Body of pancreas (tissue), 4 donors: Measurements from ENCODE around the gene OBP2A. TPM values are rescaled to one million over a fixed set of nuclear protein-coding genes. Genes with fewer than 3 reads are reported as not detected.

Experiments used
- ATAC-seq: fragments of 150-250 bp; one replicate; pipeline ENCODE4 v1.9.1; 2016
- DNase-seq, 4 donors: peaks; one replicate each; pipeline ENCODE4 v3.0.0-alpha.2; 2019
- H3K27ac ChIP-seq, 4 donors: fragments of 200-600 bp; sonication (generic); 1 replicate in 3 of 4; 2 replicates in 1 of 4; pipeline versions ENCODE4 v1.5.1 to v1.6.1; 2016 to 2019; ENCODE audit warnings: mild to moderate bottlenecking in 1 of 4, mixed read lengths in 1 of 4, moderate library complexity in 1 of 4
- H3K27me3 ChIP-seq, 2 donors: fragments of 200-600 bp; sonication (generic); one replicate each; pipeline ENCODE4 v1.6.0; 2016; ENCODE audit warnings: mild to moderate bottlenecking in 1 of 2
- H3K36me3 ChIP-seq, 2 donors: fragments of 200-600 bp; sonication (generic); replicated peaks in 1 of 2; 2 replicates each; pipeline ENCODE4 v1.5.1; 2016; ENCODE audit warnings: low read depth in 2 of 2; ENCODE audit not compliant: insufficient read depth in 1 of 2
- H3K4me1 ChIP-seq: fragments of 200-600 bp; sonication (generic); one replicate; pipeline ENCODE4 v1.6.0; 2016
- H3K4me3 ChIP-seq, 2 donors: fragments of 200-600 bp; sonication (generic); 1 replicate in 1 of 2; 2 replicates in 1 of 2; pipeline ENCODE4 v1.5.1; 2016 to 2019
- H3K9me3 ChIP-seq, 3 donors: fragments of 200-600 bp; sonication (generic); 1 replicate in 2 of 3; 2 replicates in 1 of 3; pipeline ENCODE4 v1.5.1; 2016
- CTCF ChIP-seq, 7 experiments: fragments of 450-650 bp in 4 of 7; fragments of 200-600 bp in 3 of 7; sonication (generic) in 3 of 7; IDR thresholded peaks; one replicate each; pipeline ENCODE4 v1.5.1; 2016 to 2019; ENCODE audit warnings: antibody characterized with exemption in 7 of 7
- POLR2A ChIP-seq, 3 donors: fragments of 450-650 bp; IDR thresholded peaks; one replicate each; pipeline ENCODE4 v1.6.1; 2016; ENCODE audit warnings: antibody characterized with exemption in 3 of 3, mild to moderate bottlenecking in 2 of 3
- WGBS, 2 donors: methylation state at CpG; one replicate each; pipeline ENCODE4 v1.1.5; 2017; 5-methylcytosine and 5-hydroxymethylcytosine counted together
- intact Hi-C: fragments of 100-400 bp; cut with DNase I; formaldehyde crosslinking; loops from one replicate; pipeline ENCODE4 v1.15.1; 2023
- total RNA-seq, 2 donors: library from RNA; depleted of rRNA; stranded (reverse); fragments of >200 nt; gene quantifications; one replicate each; pipeline ENCODE4 v1.1.0, GENCODE V29; 2016

OBP2A gene
- total RNA-seq, 2 donors from 2014 or later: not detected

- no peaks in the 10 kb centered on the region for H3K9me3 ChIP-seq
- H3K27ac ChIP-seq: no peak overlapping the region
- H3K36me3 ChIP-seq: no peaks in the 10 kb centered on the region
- no peaks in the 10 kb centered on the region for H3K4me1 ChIP-seq
- H3K4me3 ChIP-seq: no peak overlapping the region
- H3K27me3 ChIP-seq: no peaks in the 10 kb centered on the region
- TF ChIP-seq CTCF (IDR thresholded peaks at IDR 0.05) (no peak), POLR2A (IDR thresholded peaks at IDR 0.05) (no peak)
- ATAC-seq (no peak), DNase-seq (no peak)
- WGBS, 2 donors: 66 to 73% methylated on average over 15 to 18 of the region's 18 CpGs
- intact Hi-C loops: no loop called here
These were observed 35.9 kb downstream of the OBP2A start for GRCh38 chr9:135581636-135582426.

- H3K27me3 ChIP-seq: no peaks in the 10 kb centered on the region
- WGBS, 2 donors: 67 to 71% methylated on average over 7 to 14 of the region's 14 CpGs
- H3K9me3 ChIP-seq: no peaks in the 10 kb centered on the region
- DNase-seq (no peak), ATAC-seq (no peak)
- TF ChIP-seq CTCF (IDR thresholded peaks at IDR 0.05): no peak
- TF ChIP-seq POLR2A (IDR thresholded peaks at IDR 0.05): no peak
- no peaks in the 10 kb centered on the region for H3K4me1 ChIP-seq
- no peaks in the 10 kb centered on the region for H3K36me3 ChIP-seq
- intact Hi-C loops: no loop called here
- H3K4me3 ChIP-seq: no peak overlapping the region
- H3K27ac ChIP-seq: no peak overlapping the region
These were observed 36.6 kb downstream of the OBP2A start for GRCh38 chr9:135582541-135582940.

- intact Hi-C loops: no loop called here
- 56 to 75% methylated on average over 6 to 19 of the region's 19 CpGs for WGBS, 2 donors
- H3K27ac ChIP-seq: no peak overlapping the region
- no peaks in the 10 kb centered on the region for H3K9me3 ChIP-seq
- TF ChIP-seq CTCF (IDR thresholded peaks at IDR 0.05) (no peak), POLR2A (IDR thresholded peaks at IDR 0.05) (no peak)
- H3K4me1 ChIP-seq: no peaks in the 10 kb centered on the region
- DNase-seq: no peak
- no peak overlapping the region for H3K4me3 ChIP-seq
- no peak for ATAC-seq
- no peaks in the 10 kb centered on the region for H3K27me3 ChIP-seq
- H3K36me3 ChIP-seq: no peaks in the 10 kb centered on the region
These were observed 37.2 kb downstream of the OBP2A start for GRCh38 chr9:135582966-135583687.

GRCh38 chr9:135583688-135584011, 37.7 kb downstream of the OBP2A start:
- Histone ChIP-seq H3K27ac (no peak overlapping the region), H3K4me1 (no peaks in the 10 kb centered on the region), H3K4me3 (no peak overlapping the region), H3K36me3 (no peaks in the 10 kb centered on the region), H3K27me3 (no peaks in the 10 kb centered on the region), H3K9me3 (no peaks in the 10 kb centered on the region)
- 74 to 84% methylated on average over 6 to 16 of the region's 16 CpGs for WGBS, 2 donors
- no peak for TF ChIP-seq POLR2A (IDR thresholded peaks at IDR 0.05)
- TF ChIP-seq CTCF (IDR thresholded peaks at IDR 0.05): no peak
- intact Hi-C loops: no loop called here
- ATAC-seq: no peak
- no peak for DNase-seq
